Stomach (tissue), 4 donors: ENCODE measurements around the gene FAM32A.

Source experiments
- CTCF ChIP-seq, 7 experiments: fragments of 450-650 bp in 4 of 7; fragments of 200-600 bp in 3 of 7; sonication (generic) in 3 of 7; IDR thresholded peaks; one replicate each; pipeline ENCODE4 v1.5.1; 2016 to 2019; ENCODE audit warnings: antibody characterized with exemption in 7 of 7, control low read depth in 2 of 7, mild to moderate bottlenecking in 1 of 7
- EP300 ChIP-seq: sonication (generic); formaldehyde crosslinking; IDR thresholded peaks from one replicate; pipeline ENCODE4 v1.6.1; 2017; ENCODE audit warnings: antibody characterized with exemption

- no peak for TF ChIP-seq CTCF (IDR thresholded peaks at IDR 0.05)
- TF ChIP-seq EP300 = no peak
Observed at GRCh38 chr19:16153582-16154336, 31.5 kb upstream of the FAM32A start.
